ENCODE measurements around the gene RGS16.

RGS16 gene

GRCh38 chr1:182589931-182590330, 14.3 kb downstream of the RGS16 start (continued):
- TF ChIP-seq ZBTB11 (tag by site-specific recombination; conservative IDR thresholded peaks at IDR 0.05; ENCODE audit: low read depth) (no peak), ZXDB (tag by site-specific recombination; IDR thresholded peaks at IDR 0.05) (no peak), ZNF692 (tag by site-specific recombination; IDR thresholded peaks at IDR 0.05) (no peak), ZNF394 (tag by site-specific recombination; IDR thresholded peaks at IDR 0.05; ENCODE audit: borderline replicate concordance) (no peak), ZNF155 (tag by site-specific recombination; IDR thresholded peaks at IDR 0.05) (no peak), GFI1B (tag by site-specific recombination; IDR thresholded peaks at IDR 0.05) (no peak), PRDM4 (tag by site-specific recombination; IDR thresholded peaks at IDR 0.05) (no peak)

- no peaks in the 10 kb centered on the region for H3K36me3 ChIP-seq (ENCODE audit: control insufficient read depth in 2 of 2, insufficient read depth in 1 of 2, low read length in 2 of 2)
- ChIA-PET CTCF (interaction anchor here (0.6 to 2.3 kb wide), 6 partner anchors 9 to 214 kb away, joined by 3 to 14 read pairs (median 4); no protein-coding TSS in a partner anchor), POLR2A (no interaction called here)
- H3K9me3 ChIP-seq (ENCODE audit: control insufficient read depth, insufficient read depth, low read depth, low read length), result no peaks in the 10 kb centered on the region
- no peak overlapping the region for H3K27ac ChIP-seq (ENCODE audit: extremely low read depth, low read depth, low read length)
- H3K4me3 ChIP-seq (ENCODE audit: low read depth, low read length), result no peak overlapping the region
- H3K4me1 ChIP-seq (ENCODE audit: control insufficient read depth, insufficient read depth, low read length), result no peaks in the 10 kb centered on the region
- no peak for TF ChIP-seq KLF9 (tag by site-specific recombination; IDR thresholded peaks at IDR 0.05; ENCODE audit: low read depth)
- no peak for TF ChIP-seq ZNF529 (tag by site-specific recombination; IDR thresholded peaks at IDR 0.05; ENCODE audit: insufficient replicate concordance)
- no peak for TF ChIP-seq ZNF202 (tag by site-specific recombination; IDR thresholded peaks at IDR 0.05; ENCODE audit: borderline replicate concordance)
- TF ChIP-seq ZBTB26 (tag by site-specific recombination; optimal IDR thresholded peaks at IDR 0.05), result no peak
- TF ChIP-seq ZNF792 (tag by site-specific recombination; IDR thresholded peaks at IDR 0.05), result no peak
- no peak for TF ChIP-seq ZNF366 (tag by site-specific recombination; conservative IDR thresholded peaks at IDR 0.05)
- TF ChIP-seq ZNF140 (tag by site-specific recombination; IDR thresholded peaks at IDR 0.05), result no peak
- no peak for TF ChIP-seq PRDM10 (tag by site-specific recombination; IDR thresholded peaks at IDR 0.05)
- no peak for TF ChIP-seq KLF8 (tag by site-specific recombination; IDR thresholded peaks at IDR 0.05)
- TF ChIP-seq TRIM28 (IDR thresholded peaks at IDR 0.05; ENCODE audit: borderline replicate concordance, low read length), result no peak
- no peak for TF ChIP-seq ZNF571 (tag by site-specific recombination; IDR thresholded peaks at IDR 0.05)
- no peak for TF ChIP-seq GFI1B (tag by site-specific recombination; IDR thresholded peaks at IDR 0.05)
- TF ChIP-seq GLIS2 (tag by site-specific recombination; IDR thresholded peaks at IDR 0.05), result no peak
- no peak for TF ChIP-seq ZNF561 (tag by site-specific recombination; IDR thresholded peaks at IDR 0.05; ENCODE audit: borderline replicate concordance)
- no peak for TF ChIP-seq ZNF639 (tag by site-specific recombination; IDR thresholded peaks at IDR 0.05)
These were observed 14.7 kb downstream of the RGS16 start for GRCh38 chr1:182589520-182589919.

All from HEK293 (cell line).